ENCODE data around the gene APOA1.

Gene APOA1

GRCh38 chr11:116787436-116787785 lies 50.0 kb downstream of the APOA1 start:
- DNase-seq (ENCODE audit: low read depth): no peak
- TF ChIP-seq MYC (IDR thresholded peaks at IDR 0.05; ENCODE audit: low read depth, low read length) (no peak), MAX (IDR thresholded peaks at IDR 0.05; ENCODE audit: low read depth, low read length) (no peak), POLR2A (IDR thresholded peaks at IDR 0.05; ENCODE audit: extremely low read depth, insufficient read length) (no peak)
- TF ChIP-seq, protein P1, sequence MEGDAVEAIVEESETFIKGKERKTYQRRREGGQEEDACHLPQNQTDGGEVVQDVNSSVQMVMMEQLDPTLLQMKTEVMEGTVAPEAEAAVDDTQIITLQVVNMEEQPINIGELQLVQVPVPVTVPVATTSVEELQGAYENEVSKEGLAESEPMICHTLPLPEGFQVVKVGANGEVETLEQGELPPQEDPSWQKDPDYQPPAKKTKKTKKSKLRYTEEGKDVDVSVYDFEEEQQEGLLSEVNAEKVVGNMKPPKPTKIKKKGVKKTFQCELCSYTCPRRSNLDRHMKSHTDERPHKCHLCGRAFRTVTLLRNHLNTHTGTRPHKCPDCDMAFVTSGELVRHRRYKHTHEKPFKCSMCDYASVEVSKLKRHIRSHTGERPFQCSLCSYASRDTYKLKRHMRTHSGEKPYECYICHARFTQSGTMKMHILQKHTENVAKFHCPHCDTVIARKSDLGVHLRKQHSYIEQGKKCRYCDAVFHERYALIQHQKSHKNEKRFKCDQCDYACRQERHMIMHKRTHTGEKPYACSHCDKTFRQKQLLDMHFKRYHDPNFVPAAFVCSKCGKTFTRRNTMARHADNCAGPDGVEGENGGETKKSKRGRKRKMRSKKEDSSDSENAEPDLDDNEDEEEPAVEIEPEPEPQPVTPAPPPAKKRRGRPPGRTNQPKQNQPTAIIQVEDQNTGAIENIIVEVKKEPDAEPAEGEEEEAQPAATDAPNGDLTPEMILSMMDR (IDR thresholded peaks at IDR 0.05; ENCODE audit: low read depth, low read length): no peak
- H3K4me3 ChIP-seq (ENCODE audit: low read depth, low read length): peak overlapping the region; percentile 98

- TF ChIP-seq POLR2A (IDR thresholded peaks at IDR 0.05; ENCODE audit: extremely low read depth, insufficient read length) (no peak), MAX (IDR thresholded peaks at IDR 0.05; ENCODE audit: low read depth, low read length) (no peak)
- TF ChIP-seq, protein P1 (IDR thresholded peaks at IDR 0.05; ENCODE audit: low read depth, low read length): no peak
- DNase-seq (ENCODE audit: low read depth): no peak
- peak overlapping the region; percentile 98 for H3K4me3 ChIP-seq (ENCODE audit: low read depth, low read length)
These were observed 50.5 kb downstream of the APOA1 start for GRCh38 chr11:116786966-116787365.

GRCh38 chr11:116786326-116786725 lies 51.1 kb downstream of the APOA1 start:
- H3K4me3 ChIP-seq (ENCODE audit: low read depth, low read length): peak overlapping the region; percentile 98
- no peak for TF ChIP-seq POLR2A (IDR thresholded peaks at IDR 0.05; ENCODE audit: extremely low read depth, insufficient read length)
- DNase-seq (ENCODE audit: low read depth): no peak
